ENCODE results near the gene STAMBPL1.

Gene STAMBPL1

GRCh38 chr10:88934900-88935672, 55.0 kb downstream of the STAMBPL1 start:
- Histone ChIP-seq H3K27ac (peak overlapping the region in 1 of 2 donors; percentile 82), H3K4me3 (peak overlapping the region; percentile 36)
- TF ChIP-seq CTCF (IDR thresholded peaks at IDR 0.05), result peak; percentile 64
- DNase-seq (ENCODE audit: low spot score), result peak; percentile 85

- DNase-seq (ENCODE audit: low spot score), result no peak
- TF ChIP-seq CTCF (IDR thresholded peaks at IDR 0.05), result no peak
- Histone ChIP-seq H3K27ac (peak overlapping the region; percentile 24 to 65), H3K4me3 (no peak overlapping the region)
Observed at GRCh38 chr10:88936656-88937055, 56.6 kb downstream of the STAMBPL1 start.

- peak overlapping the region; percentile 9 to 66 for H3K27ac ChIP-seq
- no peak for DNase-seq (ENCODE audit: low spot score)
- no peak for TF ChIP-seq CTCF (IDR thresholded peaks at IDR 0.05)
- H3K4me3 ChIP-seq, result no peak overlapping the region
Observed at GRCh38 chr10:88938039-88938438, 58.0 kb downstream of the STAMBPL1 start.

- TF ChIP-seq CTCF (IDR thresholded peaks at IDR 0.05), result no peak
- Histone ChIP-seq H3K27ac (peak overlapping the region in 1 of 2 donors; percentile 66), H3K4me3 (no peak overlapping the region)
- no peak for DNase-seq (ENCODE audit: low spot score)
Observed at GRCh38 chr10:88938938-88939337, 58.9 kb downstream of the STAMBPL1 start.

- Histone ChIP-seq H3K4me3 (peak overlapping the region; percentile 28), H3K27ac (peak overlapping the region; percentile 29 to 66)
- no peak for DNase-seq (ENCODE audit: low spot score)
- no peak for TF ChIP-seq CTCF (IDR thresholded peaks at IDR 0.05)
Observed at GRCh38 chr10:88941026-88941425, 61.0 kb downstream of the STAMBPL1 start.

GRCh38 chr10:88943778-88944177, 63.7 kb downstream of the STAMBPL1 start:
- no peak for TF ChIP-seq CTCF (IDR thresholded peaks at IDR 0.05)
- Histone ChIP-seq H3K4me3 (peak overlapping the region; percentile 50), H3K27ac (peak overlapping the region; percentile 38 to 81)
- no peak for DNase-seq (ENCODE audit: low spot score)

- no peak for DNase-seq (ENCODE audit: low spot score)
- peak overlapping the region; percentile 38 to 81 for H3K27ac ChIP-seq
- peak overlapping the region; percentile 50 for H3K4me3 ChIP-seq
- TF ChIP-seq CTCF (IDR thresholded peaks at IDR 0.05), result no peak
Observed at GRCh38 chr10:88944813-88945212, 64.8 kb downstream of the STAMBPL1 start.

Measured in coronary artery (tissue), 2 donors.